ENCODE results near the gene KCNH1. TPM values are rescaled to one million over a fixed set of nuclear protein-coding genes. Genes with fewer than 3 reads are reported as not detected.

KCNH1 gene
- total and polyA plus RNA-seq, 2 experiments from 2014 or later: 0.03 to 0.17 TPM

DNA sequence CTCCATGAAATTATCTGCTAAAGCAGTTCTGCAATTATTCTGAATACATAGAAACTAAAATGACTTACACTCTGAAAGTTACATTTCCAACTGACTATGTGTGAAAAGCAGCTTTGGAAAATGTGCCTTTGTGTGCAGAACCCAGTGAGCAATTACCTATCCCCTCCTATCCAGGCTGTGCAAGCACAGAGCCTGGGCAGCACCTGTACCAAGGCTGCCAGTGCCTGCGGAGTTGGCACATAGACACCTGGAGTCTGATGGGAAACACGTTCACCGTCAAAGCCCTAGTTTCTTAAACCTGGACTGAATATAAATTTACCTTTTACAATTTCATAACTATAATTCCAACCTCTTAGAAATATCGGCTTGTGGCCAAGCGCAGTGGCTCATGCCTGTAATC lies 307.3 kb downstream of the KCNH1 start:
- H3K36me3 ChIP-seq (replicated peaks; ENCODE audit: insufficient read depth, low read depth): no peaks in the 10 kb centered on the region
- H3K9me2 ChIP-seq (replicated peaks; ENCODE audit: insufficient read depth): no peaks in the 10 kb centered on the region
- no peaks in the 10 kb centered on the region for H3K9me3 ChIP-seq (ENCODE audit: low read depth)
- H3K27ac ChIP-seq: no peak overlapping the region
- H3K4me1 ChIP-seq (ENCODE audit: insufficient read depth): no peaks in the 10 kb centered on the region
- H3K4me2 ChIP-seq: no peak overlapping the region
- no peak overlapping the region for H2AFZ ChIP-seq
- 96% methylated on average over 5 of the region's 5 CpGs for WGBS (ENCODE audit: low lambda C conversion rate, missing lambda C conversion rate)
- TF ChIP-seq EZH2 (IDR thresholded peaks at IDR 0.05; ENCODE audit: borderline replicate concordance): no peak
- no peak for TF ChIP-seq EZH2phosphoT487 (IDR thresholded peaks at IDR 0.05; ENCODE audit: low read depth, severe bottlenecking, unreplicated experiment)
- TF ChIP-seq CTCF (IDR thresholded peaks at IDR 0.05; ENCODE audit: poor library complexity): no peak
- H3K79me2 ChIP-seq: no peaks in the 10 kb centered on the region
- DNase-seq (ENCODE audit: low spot score): no peak
- H3K27me3 ChIP-seq: no peaks in the 10 kb centered on the region
- no peaks in the 10 kb centered on the region for H4K20me1 ChIP-seq (ENCODE audit: insufficient read depth, poor library complexity, severe bottlenecking)
- no peak overlapping the region for H3K4me3 ChIP-seq

- Histone ChIP-seq H3K4me1 (ENCODE audit: insufficient read depth) (no peaks in the 10 kb centered on the region), H3K79me2 (no peaks in the 10 kb centered on the region), H3K9me3 (ENCODE audit: low read depth) (no peaks in the 10 kb centered on the region), H3K9me2 (replicated peaks; ENCODE audit: insufficient read depth) (no peaks in the 10 kb centered on the region), H3K36me3 (replicated peaks; ENCODE audit: insufficient read depth, low read depth) (no peaks in the 10 kb centered on the region), H2AFZ (no peak overlapping the region), H3K27me3 (no peaks in the 10 kb centered on the region), H3K4me3 (no peak overlapping the region), H3K27ac (no peak overlapping the region), H4K20me1 (ENCODE audit: insufficient read depth, poor library complexity, severe bottlenecking) (no peaks in the 10 kb centered on the region), H3K4me2 (no peak overlapping the region)
- WGBS (ENCODE audit: low lambda C conversion rate, missing lambda C conversion rate): 63% methylated on average over 1 of the region's 1 CpG
- DNase-seq (ENCODE audit: low spot score): no peak
- no peak for TF ChIP-seq CTCF (IDR thresholded peaks at IDR 0.05; ENCODE audit: poor library complexity)
- TF ChIP-seq EZH2phosphoT487 (IDR thresholded peaks at IDR 0.05; ENCODE audit: low read depth, severe bottlenecking, unreplicated experiment): no peak
- no peak for TF ChIP-seq EZH2 (IDR thresholded peaks at IDR 0.05; ENCODE audit: borderline replicate concordance)
Measured at GRCh38 chr1:210822932-210823331, 311.0 kb downstream of the KCNH1 start.

GRCh38 chr1:210822241-210822640 lies 311.7 kb downstream of the KCNH1 start:
- H3K27me3 ChIP-seq: no peaks in the 10 kb centered on the region
- H3K9me2 ChIP-seq (replicated peaks; ENCODE audit: insufficient read depth): no peaks in the 10 kb centered on the region
- H4K20me1 ChIP-seq (ENCODE audit: insufficient read depth, poor library complexity, severe bottlenecking): no peaks in the 10 kb centered on the region
- H2AFZ ChIP-seq: no peak overlapping the region
- no peaks in the 10 kb centered on the region for H3K4me1 ChIP-seq (ENCODE audit: insufficient read depth)
- no peaks in the 10 kb centered on the region for H3K9me3 ChIP-seq (ENCODE audit: low read depth)
- H3K4me2 ChIP-seq: no peak overlapping the region
- TF ChIP-seq EZH2phosphoT487 (IDR thresholded peaks at IDR 0.05; ENCODE audit: low read depth, severe bottlenecking, unreplicated experiment) (no peak), CTCF (IDR thresholded peaks at IDR 0.05; ENCODE audit: poor library complexity) (no peak), EZH2 (IDR thresholded peaks at IDR 0.05; ENCODE audit: borderline replicate concordance) (no peak)
- no peak for DNase-seq (ENCODE audit: low spot score)
- no peak overlapping the region for H3K27ac ChIP-seq
- H3K79me2 ChIP-seq: no peaks in the 10 kb centered on the region
- WGBS (ENCODE audit: low lambda C conversion rate, missing lambda C conversion rate): 91% methylated on average over 2 of the region's 2 CpGs
- no peak overlapping the region for H3K4me3 ChIP-seq
- H3K36me3 ChIP-seq (replicated peaks; ENCODE audit: insufficient read depth, low read depth): no peaks in the 10 kb centered on the region

- Histone ChIP-seq H4K20me1 (ENCODE audit: insufficient read depth, poor library complexity, severe bottlenecking) (no peaks in the 10 kb centered on the region), H3K4me3 (no peak overlapping the region), H3K27me3 (no peaks in the 10 kb centered on the region), H3K79me2 (no peaks in the 10 kb centered on the region), H3K9me2 (replicated peaks; ENCODE audit: insufficient read depth) (no peaks in the 10 kb centered on the region), H3K36me3 (replicated peaks; ENCODE audit: insufficient read depth, low read depth) (no peaks in the 10 kb centered on the region), H3K4me2 (no peak overlapping the region), H3K4me1 (ENCODE audit: insufficient read depth) (no peaks in the 10 kb centered on the region), H2AFZ (no peak overlapping the region), H3K27ac (no peak overlapping the region), H3K9me3 (ENCODE audit: low read depth) (no peaks in the 10 kb centered on the region)
- DNase-seq (ENCODE audit: low spot score): no peak
- no peak for TF ChIP-seq EZH2phosphoT487 (IDR thresholded peaks at IDR 0.05; ENCODE audit: low read depth, severe bottlenecking, unreplicated experiment)
- no peak for TF ChIP-seq EZH2 (IDR thresholded peaks at IDR 0.05; ENCODE audit: borderline replicate concordance)
- no peak for TF ChIP-seq CTCF (IDR thresholded peaks at IDR 0.05; ENCODE audit: poor library complexity)
- WGBS (ENCODE audit: low lambda C conversion rate, missing lambda C conversion rate): 97% methylated on average over 3 of the region's 3 CpGs
Measured at GRCh38 chr1:210821615-210822014, 312.3 kb downstream of the KCNH1 start.
